Right atrium auricular region (tissue), 2 donors: ENCODE measurements around the gene FGF18. TPM values are rescaled to one million over a fixed set of nuclear protein-coding genes. Genes with fewer than 3 reads are reported as not detected.
A peak's percentile ranks its signal among the peaks of the same experiment; 100 is the strongest.
"Not testable (repeated sequence)": the region's sequence is repeated elsewhere in the genome, so short reads cannot be mapped to it uniquely, and the experiment has no call there.

Source experiments
- DNase-seq: peaks from one replicate; pipeline ENCODE4 v3.0.0-alpha.2; 2019; ENCODE audit warnings: low spot score
- H3K27ac ChIP-seq, 2 donors: fragments of 200-600 bp; sonication (generic); 1 replicate in 1 of 2; 2 replicates in 1 of 2; pipeline ENCODE4 v1.5.1; 2016 to 2019
- H3K27me3 ChIP-seq, 2 donors: fragments of 200-600 bp; sonication (generic); one replicate each; pipeline versions ENCODE4 v1.5.1 to v1.6.0; 2017 to 2019
- H3K36me3 ChIP-seq: fragments of 200-600 bp; sonication (generic); one replicate; pipeline ENCODE4 v1.5.1; 2016
- H3K4me1 ChIP-seq, 2 donors: fragments of 200-600 bp; sonication (generic); one replicate each; pipeline versions ENCODE4 v1.5.1 to v1.6.0; 2017 to 2019
- H3K4me3 ChIP-seq, 2 donors: fragments of 200-600 bp; sonication (generic); 1 replicate in 1 of 2; 2 replicates in 1 of 2; pipeline ENCODE4 v1.5.1; 2017 to 2019; ENCODE audit warnings: mild to moderate bottlenecking in 1 of 2, moderate library complexity in 1 of 2
- H3K9me3 ChIP-seq, 2 donors: fragments of 200-600 bp; sonication (generic); one replicate each; pipeline ENCODE4 v1.5.1; 2019
- total RNA-seq, 2 donors: library from RNA; depleted of rRNA; stranded (reverse); fragments of >200 nt; gene quantifications; one replicate each; pipeline ENCODE4 v1.1.0, GENCODE V29; 2016
- TF ChIP-seq, protein P1 (sequence below), 2 donors: fragments of 200-600 bp; sonication (generic); IDR thresholded peaks; one replicate each; pipeline ENCODE4 v1.5.1; 2019; ENCODE audit warnings: antibody characterized with exemption in 2 of 2

The FGF18 gene
- total RNA-seq = 1 to 10 TPM; 2.2 to 2.7 TPM

GRCh38 chr5:171418982-171419687 is at the start of gene FGF18:
TSS of gene FGF18 (plus strand) at chr5:171419647. CDS start at chr5:171420200, 553 bp downstream.
- peaks cover 0 to 36% of the 10 kb centered on the region in 2 donors for H3K4me1 ChIP-seq
- no peaks in the 10 kb centered on the region for H3K36me3 ChIP-seq
- no peaks in the 10 kb centered on the region for H3K27me3 ChIP-seq
- peak within 1 kb of the TSS; percentile 19 to 49 for H3K4me3 ChIP-seq
- TF ChIP-seq, protein P1, sequence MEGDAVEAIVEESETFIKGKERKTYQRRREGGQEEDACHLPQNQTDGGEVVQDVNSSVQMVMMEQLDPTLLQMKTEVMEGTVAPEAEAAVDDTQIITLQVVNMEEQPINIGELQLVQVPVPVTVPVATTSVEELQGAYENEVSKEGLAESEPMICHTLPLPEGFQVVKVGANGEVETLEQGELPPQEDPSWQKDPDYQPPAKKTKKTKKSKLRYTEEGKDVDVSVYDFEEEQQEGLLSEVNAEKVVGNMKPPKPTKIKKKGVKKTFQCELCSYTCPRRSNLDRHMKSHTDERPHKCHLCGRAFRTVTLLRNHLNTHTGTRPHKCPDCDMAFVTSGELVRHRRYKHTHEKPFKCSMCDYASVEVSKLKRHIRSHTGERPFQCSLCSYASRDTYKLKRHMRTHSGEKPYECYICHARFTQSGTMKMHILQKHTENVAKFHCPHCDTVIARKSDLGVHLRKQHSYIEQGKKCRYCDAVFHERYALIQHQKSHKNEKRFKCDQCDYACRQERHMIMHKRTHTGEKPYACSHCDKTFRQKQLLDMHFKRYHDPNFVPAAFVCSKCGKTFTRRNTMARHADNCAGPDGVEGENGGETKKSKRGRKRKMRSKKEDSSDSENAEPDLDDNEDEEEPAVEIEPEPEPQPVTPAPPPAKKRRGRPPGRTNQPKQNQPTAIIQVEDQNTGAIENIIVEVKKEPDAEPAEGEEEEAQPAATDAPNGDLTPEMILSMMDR (IDR thresholded peaks at IDR 0.05) = peak in 1 of 2 donors; percentile 21
- H3K9me3 ChIP-seq = no peaks in the 10 kb centered on the region
- DNase-seq = peak; percentile 59
- H3K27ac ChIP-seq = peak within 1 kb of the TSS; percentile 16 to 49

DNA sequence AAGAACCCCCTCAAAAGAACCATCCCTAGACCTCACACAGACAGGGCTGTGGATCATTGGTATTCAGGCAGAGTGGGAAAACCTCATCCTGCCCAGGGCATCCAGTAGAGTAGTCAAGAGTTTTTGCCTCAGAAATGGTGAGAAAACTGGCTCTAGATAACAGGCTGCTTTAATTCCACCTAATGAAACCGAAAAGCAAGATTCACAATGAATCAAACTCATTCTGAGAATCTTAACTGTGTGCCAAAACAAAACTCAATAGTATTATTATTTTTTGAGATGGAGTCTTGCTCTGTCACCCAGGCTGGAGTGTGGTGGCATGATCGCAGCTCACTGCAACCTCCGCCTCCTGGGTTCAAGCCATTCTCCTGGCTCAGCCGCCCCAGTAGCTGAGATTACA is 49.5 kb upstream of the FGF18 start:
- H3K36me3 ChIP-seq = no peaks in the 10 kb centered on the region
- no peak for DNase-seq
- no peak overlapping the region for H3K4me3 ChIP-seq
- no peaks in the 10 kb centered on the region for H3K9me3 ChIP-seq
- no peaks in the 10 kb centered on the region for H3K27me3 ChIP-seq
- no peaks in the 10 kb centered on the region for H3K4me1 ChIP-seq
- TF ChIP-seq, protein P1 (IDR thresholded peaks at IDR 0.05) = no peak
- no peak overlapping the region for H3K27ac ChIP-seq

DNA sequence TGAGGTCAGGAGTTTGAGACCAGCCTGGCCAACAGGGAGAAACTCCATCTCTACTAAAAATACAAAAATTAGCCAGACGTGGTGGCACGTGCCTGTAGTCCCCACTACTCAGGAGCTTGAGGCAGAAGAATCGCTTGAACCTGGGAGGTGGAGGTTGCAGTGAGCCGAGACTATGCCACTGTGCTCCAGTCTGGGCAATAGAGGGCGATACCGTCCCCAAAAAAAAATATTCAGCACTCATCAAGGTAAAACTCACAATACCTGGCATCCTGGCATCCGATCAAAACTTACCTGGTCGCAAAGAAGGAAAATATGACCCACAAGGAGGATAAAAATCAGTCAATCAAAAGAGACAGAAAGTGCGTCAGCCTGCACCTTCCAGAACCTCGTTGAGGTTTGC is 48.6 kb upstream of the FGF18 start:
- not testable (repeated sequence) for DNase-seq, H3K36me3 ChIP-seq, H3K27ac ChIP-seq, H3K4me3 ChIP-seq, H3K9me3 ChIP-seq, H3K27me3 ChIP-seq, H3K4me1 ChIP-seq

DNA sequence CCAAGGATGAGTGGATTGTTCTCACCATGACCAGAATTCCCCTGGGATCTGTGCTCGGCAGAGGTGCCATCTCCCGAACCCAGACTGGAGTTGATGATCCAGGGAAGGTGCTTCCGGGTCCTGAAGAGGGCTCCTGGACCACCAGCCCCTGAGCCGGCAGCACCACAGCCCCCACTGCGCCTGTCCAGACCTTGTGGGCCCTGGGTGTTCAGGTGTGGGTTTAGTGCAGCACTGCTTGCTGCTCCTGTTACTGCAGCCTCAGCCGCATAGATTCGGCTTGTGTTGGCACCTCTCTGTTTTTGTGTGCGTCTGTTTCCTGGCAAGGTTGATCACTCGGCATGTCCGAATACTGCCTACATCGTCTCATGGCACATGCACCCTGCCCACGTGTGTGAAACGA is 48.1 kb upstream of the FGF18 start:
- Histone ChIP-seq H3K27ac (no peak overlapping the region), H3K36me3 (no peaks in the 10 kb centered on the region), H3K4me3 (no peak overlapping the region), H3K4me1 (no peaks in the 10 kb centered on the region), H3K9me3 (no peaks in the 10 kb centered on the region), H3K27me3 (no peaks in the 10 kb centered on the region)
- TF ChIP-seq, protein P1 (IDR thresholded peaks at IDR 0.05) = no peak
- no peak for DNase-seq

DNA sequence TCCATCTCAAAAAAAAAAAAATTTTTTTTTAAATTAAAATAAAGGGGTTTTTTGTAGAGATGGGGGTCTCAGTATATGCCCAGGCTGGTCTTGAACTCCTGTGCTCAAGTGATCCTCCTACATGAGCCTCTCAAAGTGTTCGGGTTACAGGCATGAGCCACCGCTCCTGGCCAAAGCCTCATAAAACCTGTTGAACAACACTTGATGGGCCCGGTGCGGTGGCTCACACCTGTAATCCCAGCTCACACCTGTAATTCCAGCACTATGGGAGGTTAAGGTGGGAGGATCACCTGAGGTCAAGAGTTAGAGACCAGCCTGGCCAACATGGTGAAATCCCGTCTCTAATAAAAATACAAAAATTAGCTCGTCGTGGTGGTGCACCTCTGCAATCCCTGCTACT is 39.5 kb upstream of the FGF18 start:
- Histone ChIP-seq H3K9me3 (no peaks in the 10 kb centered on the region), H3K27ac (no peak overlapping the region), H3K4me3 (no peak overlapping the region), H3K27me3 (no peaks in the 10 kb centered on the region), H3K4me1 (no peaks in the 10 kb centered on the region), H3K36me3 (no peaks in the 10 kb centered on the region)
- no peak for DNase-seq
- TF ChIP-seq, protein P1 (IDR thresholded peaks at IDR 0.05) = no peak

GRCh38 chr5:171384416-171384815 is 35.0 kb upstream of the FGF18 start:
- DNase-seq = not testable (repeated sequence)

DNA sequence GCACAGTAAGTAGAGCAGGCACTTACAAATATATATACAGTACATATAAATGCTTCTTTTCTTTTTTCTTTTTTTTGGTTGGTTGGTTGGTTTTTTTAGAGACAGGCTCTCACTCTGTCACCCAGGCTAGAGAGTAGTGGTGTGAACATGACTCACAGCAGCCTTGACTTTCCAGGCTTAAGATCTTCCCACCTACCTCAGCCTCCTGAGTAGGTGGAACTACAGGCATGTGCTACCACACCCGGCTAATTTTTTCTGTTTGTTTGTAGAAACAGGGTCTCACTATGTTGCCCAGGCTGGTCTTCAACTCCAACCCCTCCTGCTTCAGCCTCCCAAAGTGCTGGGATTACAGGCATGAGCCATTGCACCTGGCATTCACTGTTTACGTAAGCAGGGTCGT is 34.4 kb upstream of the FGF18 start:
- H3K27me3 ChIP-seq, H3K36me3 ChIP-seq, DNase-seq, H3K27ac ChIP-seq, H3K9me3 ChIP-seq, H3K4me3 ChIP-seq: not testable (repeated sequence)
- H3K4me1 ChIP-seq = peaks cover 0 to 25% of the 10 kb centered on the region in 2 donors

More at GRCh38 chr5:171384416-171384815, 35.0 kb upstream of the FGF18 start:
- H3K4me1 ChIP-seq = peaks cover 0 to 19% of the 10 kb centered on the region in 2 donors
- not testable (repeated sequence) for H3K27ac ChIP-seq, H3K27me3 ChIP-seq, H3K9me3 ChIP-seq, H3K4me3 ChIP-seq, H3K36me3 ChIP-seq
